Right forelimb (tissue), 1 donor: ENCODE results near the gene KRTAP13-4.

ENCODE experiments used
- DNase-seq: peaks from one replicate; pipeline ENCODE4 v3.0.0-alpha.2; 2018

KRTAP13-4 gene, protein sequence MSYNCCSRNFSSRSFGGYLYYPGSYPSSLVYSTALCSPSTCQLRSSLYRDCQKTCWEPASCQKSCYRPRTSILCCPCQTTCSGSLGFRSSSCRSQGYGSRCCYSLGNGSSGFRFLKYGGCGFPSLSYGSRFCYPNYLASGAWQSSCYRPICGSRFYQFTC

DNA sequence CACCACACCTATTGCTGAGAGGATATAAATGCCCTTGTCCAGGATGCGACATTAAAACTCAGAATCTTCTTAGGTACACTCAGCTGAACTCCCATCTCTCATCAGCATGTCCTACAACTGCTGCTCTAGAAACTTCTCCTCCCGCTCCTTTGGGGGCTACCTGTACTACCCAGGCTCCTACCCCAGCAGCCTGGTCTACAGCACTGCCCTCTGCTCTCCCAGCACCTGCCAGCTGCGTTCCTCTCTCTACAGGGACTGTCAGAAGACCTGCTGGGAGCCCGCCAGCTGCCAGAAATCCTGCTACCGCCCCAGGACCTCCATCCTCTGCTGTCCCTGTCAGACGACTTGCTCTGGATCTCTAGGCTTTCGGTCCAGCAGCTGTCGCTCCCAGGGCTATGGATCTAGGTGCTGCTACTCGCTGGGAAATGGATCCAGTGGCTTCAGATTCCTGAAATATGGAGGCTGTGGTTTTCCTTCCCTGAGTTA is at the start of gene KRTAP13-4:
Gene KRTAP13-4, plus strand, starts transcription at position 51 of the 486 bp plus-strand sequence. Its CDS starts 56 bp downstream, at position 107.
- DNase-seq = no peak

DNA sequence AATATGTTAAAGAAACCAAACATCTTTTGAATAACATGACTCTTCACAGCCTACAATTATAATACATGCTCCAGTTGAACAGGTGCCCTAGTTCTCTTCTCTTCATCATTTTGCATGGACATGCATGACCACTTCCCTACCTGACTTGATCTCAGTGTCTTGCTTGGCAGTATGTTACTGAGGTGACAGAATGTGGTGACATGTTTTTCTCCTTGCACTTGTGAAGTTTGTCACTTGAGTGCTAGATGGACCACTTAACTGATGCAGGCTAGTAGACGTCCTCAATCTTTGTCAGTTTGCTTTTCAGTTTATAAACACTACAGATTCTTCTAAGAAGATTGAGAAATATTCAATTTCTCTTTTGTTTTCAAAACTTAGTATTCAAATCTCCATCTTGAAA is 47.8 kb upstream of the KRTAP13-4 start:
- no peak for DNase-seq

DNA sequence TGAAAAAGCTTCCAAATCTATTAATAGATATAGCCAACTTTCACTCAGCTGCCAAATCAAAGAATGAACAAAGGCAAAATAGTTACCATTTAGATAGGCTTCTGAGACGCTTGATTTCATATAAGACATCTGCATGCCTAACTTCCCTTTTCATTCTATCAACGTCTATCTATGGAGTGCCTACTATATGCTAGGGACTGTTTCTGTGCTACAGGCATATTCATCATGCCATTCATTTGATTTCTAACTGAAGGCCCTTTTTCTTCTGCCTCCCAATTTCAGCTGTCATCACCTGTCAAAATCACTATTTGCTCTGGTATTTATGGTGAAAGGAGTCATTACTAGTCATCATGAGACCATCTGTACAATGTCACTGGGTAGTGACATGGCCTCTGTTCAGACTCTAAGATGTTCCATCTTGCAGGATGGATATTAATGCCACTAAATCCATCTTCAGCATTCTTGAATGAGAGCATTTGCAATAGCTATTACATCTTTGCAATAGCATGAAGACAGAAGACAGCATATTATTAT is 38.5 kb upstream of the KRTAP13-4 start:
- DNase-seq = no peak

DNA sequence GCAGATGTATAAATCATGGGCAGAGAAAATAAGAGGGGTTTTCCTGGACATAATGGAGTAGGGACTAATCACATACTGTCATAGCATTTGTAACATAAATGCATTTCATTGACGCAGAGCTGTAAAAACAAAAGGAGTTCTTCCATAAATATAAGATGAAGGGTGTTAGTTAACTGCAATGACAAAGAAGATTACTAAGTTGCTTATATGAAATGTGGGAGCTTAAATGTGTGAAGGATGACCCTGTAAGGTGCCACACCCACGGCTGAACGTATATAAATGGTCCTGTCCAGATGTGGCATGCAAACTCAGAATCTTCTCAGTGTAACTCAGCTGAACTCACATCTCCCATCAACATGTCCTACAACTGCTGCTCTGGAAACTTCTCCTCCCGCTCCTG is 34.3 kb upstream of the KRTAP13-4 start, which contains the start of gene KRTAP13-1:
Gene KRTAP13-1, plus strand, starts transcription at position 301 of the 400 bp plus-strand sequence. Its CDS starts 56 bp downstream, at position 357.
- DNase-seq = no peak

DNA sequence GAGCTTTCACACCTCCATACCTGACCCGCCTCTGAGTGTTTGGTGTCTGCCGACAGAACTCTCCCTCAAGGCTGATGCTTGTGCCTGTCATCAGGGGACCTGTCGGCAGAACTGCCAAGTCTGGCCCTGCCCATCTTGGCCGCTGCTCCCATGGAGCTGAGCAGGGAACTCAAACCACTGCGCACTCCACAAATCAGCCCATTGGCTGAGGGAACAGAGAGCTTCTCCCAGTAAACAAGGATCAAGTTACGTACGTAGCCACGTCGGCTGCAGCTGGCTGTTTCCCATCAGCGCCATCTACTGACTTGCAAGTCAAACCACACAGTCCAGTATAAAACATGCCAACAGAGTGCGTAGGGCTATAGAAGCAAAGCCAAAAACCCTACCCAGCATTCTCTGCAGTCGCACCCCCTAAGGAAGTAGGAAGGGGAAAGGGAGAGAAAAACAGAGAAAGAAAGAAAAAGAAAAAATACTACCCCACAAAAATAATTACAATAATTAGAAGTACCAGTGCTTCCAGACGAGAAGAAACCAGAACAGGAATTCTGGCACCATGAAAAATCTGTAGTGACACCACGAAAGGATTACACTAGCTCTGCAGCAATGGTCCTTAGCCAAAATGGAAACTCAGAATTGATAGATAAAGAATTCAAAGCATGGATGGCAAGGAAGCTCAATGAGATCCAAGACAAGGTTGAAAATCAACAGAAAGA is 21.1 kb upstream of the KRTAP13-4 start:
- DNase-seq = no peak

DNA sequence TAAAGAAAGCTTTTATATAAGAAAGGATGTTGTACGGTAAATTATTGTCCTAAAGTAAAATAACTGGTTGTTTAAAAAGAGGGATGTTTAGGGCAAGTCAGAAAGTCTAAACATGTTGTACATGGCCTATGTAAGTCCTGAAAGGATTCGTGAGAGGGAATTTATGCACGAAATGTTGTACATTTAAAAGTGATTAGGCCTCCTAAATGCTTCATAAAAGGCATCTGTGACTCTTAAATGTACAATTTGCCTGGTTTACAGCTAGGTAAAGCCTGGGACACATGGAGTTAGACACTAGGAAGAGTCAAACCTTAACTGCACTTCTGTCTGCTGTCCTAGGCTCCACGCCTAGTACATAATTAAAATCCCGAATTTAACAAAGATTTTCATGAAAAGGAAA is 14.0 kb upstream of the KRTAP13-4 start:
- no peak for DNase-seq

DNA sequence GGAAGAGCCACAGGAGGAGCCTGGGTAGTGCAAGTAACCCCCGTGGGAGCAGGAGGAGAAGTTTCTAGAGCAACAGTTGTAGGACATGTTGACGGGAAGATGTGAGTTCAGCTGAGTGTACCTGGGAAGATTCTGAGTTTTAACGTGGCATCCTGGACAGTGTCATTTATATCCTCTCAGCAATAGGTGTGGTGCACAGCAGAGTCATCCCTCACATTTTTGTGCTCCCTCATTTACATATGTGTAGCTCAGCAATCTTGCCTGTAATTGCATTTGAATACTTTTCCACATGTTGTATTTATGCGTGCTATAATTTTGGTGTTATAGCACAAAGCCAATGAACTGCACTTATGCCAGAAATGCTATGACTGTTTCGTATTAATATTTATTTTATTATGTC is 4.2 kb upstream of the KRTAP13-4 start, which contains the start of gene KRTAP13-3:
Gene KRTAP13-3, minus strand, starts transcription at position 101 of the 400 bp plus-strand sequence. Its CDS starts 14 bp downstream, at position 87.
- no peak for DNase-seq

DNA sequence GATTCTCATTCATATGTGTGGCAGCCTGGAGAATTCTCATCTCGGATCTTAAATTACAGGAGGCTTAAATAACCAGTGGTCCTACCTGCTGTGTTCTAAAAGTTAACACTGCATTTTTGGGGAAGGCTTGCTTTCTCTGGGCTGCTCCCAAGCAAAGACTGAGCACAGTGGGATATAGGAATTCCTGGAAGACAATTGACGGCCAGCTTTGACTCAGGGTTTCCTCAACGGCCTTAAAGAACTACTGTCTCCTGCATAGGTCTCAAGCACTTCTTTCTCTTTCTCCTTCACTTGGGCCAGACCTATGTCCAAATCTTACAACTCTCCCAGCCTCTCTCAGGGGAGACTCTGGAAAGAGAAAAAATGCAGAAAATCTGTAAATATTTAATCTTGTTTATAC is 3.3 kb upstream of the KRTAP13-4 start:
- DNase-seq = no peak

DNA sequence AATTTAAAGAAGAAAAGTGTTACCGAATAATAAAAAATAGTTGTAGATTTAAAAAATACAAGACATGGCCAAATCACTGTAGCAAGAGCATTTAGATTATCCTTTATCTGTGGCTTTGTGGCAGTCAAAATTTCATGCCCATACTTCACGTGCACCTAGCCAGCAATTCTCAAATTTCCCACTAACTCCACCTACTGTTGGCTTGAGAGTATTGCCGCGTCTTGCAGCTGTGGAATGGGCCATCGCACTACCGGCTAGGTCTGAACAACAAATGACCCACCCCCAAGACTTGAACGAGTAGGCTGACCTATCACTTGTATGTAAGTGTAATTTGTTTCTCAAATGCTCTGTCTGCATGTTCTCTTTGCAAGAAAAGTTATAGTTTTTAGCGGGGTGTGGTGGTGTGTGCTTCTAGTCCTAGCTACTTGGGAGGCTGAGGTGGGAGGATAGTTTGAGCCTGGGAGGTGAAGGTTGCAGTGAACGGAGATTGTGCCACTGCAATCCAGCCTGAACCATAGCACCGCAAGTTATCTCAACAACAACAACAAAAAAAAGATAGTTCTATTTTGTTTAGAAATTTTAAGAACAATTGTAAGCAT is 4.1 kb downstream of the KRTAP13-4 start:
- DNase-seq = no peak

DNA sequence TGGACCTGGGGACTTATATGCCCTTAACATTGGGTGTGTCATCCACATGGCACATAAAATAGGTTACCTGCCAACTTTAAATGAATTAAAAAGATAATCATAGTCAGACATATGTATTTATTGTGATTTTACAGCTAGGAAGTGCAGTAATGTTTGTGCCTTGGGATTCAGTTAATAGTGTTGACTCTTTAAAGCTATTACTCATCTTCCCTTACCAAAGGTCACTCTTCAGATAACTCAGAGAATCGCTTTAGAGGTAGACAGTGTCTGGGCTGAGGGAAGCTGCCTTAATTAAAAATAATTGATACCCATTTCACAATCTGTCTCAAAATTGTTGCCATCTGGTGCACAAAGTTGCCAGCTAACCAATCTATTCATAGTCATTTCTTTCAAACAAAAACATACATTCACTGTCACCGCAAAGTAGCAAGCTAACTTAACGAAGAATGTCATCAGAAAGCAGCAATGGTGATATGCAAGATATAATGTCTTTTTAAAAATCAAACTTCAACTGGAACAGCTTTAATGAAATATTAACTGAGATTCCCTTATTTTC is 7.1 kb downstream of the KRTAP13-4 start:
- DNase-seq = no peak

DNA sequence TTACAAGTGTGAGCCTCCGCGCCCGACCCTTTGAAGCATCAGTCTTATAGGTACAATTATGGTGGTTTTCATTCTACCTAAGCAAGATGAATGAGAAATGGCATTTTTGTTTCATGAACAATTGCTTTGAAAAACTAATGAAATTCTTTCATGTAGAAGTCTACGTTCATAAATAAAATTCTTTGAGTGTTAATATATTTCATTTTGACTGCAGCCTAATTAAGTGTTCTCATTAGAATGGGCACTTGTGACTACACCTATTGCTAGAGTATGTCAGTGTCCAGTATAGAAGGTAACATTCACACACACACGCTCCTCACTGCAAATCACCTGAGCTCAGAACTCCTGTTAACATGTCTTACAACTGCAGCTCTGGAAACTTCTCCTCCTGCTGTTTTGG is 10.0 kb downstream of the KRTAP13-4 start, which contains the start of gene KRTAP15-1:
Gene KRTAP15-1, plus strand, starts transcription at position 301 of the 400 bp plus-strand sequence. Its CDS starts 53 bp downstream, at position 354.
- no peak for DNase-seq

DNA sequence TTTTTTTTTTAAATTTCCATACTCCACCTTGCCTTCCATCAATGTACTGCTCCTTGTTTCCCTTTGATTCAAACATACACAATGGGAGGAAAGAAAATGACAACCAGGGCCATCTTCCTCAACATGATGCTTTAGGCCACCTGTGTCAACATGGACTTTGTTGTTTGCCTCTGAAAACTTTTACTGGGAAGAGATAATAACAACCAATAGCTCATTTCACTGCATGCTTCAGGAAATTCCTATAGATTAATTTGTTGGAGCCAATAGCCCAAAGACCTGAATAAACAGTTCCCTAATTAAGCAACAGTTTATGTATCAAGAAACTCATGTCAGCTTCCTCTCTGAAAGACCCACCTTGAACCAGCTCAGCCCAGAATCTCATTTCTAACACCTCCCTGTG is 13.2 kb downstream of the KRTAP13-4 start:
- DNase-seq = no peak

DNA sequence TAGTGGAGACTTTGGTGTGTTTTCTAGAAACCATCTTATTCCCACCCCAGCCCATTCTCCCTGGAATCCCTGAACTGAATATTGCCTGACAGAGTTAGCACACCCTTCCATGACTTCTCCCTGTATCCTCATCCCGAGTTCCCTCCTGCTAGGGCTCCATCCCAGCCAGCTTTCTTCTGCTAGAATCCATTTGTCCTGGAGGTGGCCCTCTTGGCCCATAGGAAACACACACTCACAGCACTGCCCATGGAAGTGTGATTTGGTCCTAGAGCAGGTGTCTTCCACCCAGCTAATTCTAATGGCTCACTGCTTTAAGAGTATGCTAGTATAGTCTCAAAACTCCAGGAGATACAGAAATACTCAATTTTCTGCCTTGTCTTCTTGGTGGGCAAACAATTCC is 14.2 kb downstream of the KRTAP13-4 start:
- no peak for DNase-seq

DNA sequence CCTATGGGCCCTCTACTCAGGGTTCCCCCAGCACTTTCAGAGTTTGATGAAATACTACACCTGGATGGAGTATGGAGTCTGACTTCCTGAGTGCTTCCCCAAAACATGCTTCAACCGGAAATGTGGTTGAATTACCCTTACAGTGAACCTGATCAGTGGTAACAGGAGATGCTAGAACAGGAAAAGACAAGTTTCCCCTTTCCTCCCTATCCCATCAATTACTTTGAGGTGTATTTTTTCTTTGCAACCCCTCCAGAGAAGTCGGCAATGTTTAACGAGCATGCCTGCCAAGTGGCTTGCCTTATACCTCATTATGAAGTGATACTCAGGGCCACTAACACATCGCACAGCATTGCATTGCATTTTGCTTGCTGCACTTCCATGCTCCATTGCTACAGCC is 17.0 kb downstream of the KRTAP13-4 start:
- DNase-seq = no peak

DNA sequence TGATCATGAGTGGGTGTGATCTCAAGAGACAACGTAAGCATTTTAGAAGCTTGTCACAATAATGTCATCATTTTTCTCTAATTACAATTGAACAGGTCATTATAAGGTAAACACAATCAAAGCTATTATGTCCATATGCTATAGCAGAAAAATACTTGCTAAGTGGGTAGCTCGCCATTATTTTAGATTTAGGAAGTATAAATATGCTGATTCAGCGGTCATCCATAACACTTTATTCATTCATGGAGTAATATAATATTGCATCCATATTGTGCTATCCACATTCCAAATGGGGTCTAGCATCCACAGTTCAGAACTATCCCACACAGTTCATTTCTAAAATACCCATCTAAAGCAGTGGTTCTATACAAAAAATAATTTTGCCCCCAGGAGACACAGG is 18.5 kb downstream of the KRTAP13-4 start:
- DNase-seq = no peak

DNA sequence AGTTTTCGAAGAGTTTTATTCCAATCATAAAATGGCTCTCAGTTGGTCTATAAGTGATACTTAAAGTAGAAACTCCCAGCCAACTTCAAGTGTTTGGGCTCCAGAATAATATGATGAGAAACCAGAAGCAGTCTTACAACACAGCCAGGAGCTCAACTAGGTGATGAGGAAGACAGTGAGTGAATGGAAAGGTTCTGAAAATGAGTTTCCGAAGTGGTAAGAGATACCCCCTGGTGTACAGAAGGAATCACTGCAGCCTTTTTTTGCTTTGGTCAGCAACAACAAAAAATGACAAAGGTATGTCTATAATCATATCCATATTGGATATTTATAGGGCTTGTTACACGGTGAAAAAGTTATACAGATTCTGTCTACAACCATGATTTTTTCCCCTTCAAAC is 33.7 kb downstream of the KRTAP13-4 start:
- no peak for DNase-seq

DNA sequence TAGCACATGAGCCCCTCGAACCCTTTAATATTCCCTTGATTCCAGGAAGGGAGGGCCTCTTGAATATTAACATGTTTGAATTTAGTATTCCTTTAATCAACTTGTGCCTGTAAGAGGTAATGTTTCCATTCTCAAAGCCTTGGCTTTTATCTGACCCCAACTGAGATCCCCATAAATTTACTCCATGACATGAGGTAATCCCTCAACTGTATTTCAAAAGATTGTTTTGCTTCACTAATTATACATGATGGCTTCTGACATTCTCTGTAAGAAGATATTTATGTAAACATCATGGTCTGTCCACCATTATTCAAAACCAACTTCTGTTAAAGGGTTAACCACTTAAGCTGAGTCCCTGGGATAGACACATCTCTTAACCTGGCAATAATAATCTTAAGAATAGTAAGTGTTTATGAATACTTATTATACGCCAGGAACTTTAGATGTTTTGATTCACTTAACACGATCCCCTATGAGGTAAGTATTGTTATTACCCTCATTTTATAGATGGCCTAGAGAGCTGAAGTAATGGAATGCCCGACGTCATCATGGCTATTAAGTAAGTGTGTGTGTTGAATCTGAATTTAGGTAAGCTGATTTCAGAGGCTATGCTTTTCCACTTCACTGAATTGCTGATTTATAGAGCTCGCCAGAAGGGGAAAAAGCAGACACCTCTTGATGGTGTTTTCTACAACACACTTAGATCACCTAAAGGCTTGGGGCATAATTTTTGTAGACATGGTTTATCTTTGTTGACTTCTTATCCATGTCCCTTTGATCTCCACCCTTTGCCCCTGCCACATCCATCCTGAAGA is 39.1 kb downstream of the KRTAP13-4 start:
- no peak for DNase-seq

DNA sequence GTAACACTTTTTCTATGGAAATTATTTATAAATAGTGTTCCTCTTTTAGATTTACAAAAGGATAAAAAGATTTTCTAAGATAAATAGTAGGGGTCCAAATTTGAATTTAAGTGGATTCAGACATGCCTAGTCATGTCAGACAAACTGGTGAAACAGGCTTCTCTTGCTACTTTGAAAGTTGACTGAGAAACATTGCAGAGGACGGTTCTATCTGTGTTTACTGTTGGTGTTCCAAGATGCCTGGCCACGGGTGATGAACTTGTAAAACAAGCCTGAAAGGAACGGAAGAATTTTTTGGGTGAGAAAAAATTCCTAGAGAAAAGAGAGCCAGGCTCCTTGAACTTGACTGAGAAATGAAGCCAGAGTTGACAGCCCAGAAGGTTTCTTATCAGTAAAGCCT is 48.0 kb downstream of the KRTAP13-4 start:
- no peak for DNase-seq

DNA sequence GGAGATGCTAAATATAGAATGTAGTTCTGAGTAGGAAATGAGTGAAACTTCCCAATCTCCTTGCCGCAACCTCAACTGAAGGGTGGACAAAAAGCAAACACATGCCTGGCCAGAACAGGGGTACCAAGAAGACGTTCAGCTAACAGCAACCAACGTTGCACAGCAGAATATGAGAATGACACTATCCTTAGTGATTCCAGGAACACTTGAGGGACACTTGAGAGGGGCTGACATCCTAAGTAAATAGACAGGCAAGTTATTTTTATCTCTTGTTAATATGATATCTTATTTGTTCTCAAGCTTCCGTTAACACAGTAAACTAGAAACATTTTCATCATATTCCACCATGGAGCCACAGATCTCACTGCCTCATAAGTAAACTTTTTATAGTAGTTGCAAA is 49.2 kb downstream of the KRTAP13-4 start:
- no peak for DNase-seq

DNA sequence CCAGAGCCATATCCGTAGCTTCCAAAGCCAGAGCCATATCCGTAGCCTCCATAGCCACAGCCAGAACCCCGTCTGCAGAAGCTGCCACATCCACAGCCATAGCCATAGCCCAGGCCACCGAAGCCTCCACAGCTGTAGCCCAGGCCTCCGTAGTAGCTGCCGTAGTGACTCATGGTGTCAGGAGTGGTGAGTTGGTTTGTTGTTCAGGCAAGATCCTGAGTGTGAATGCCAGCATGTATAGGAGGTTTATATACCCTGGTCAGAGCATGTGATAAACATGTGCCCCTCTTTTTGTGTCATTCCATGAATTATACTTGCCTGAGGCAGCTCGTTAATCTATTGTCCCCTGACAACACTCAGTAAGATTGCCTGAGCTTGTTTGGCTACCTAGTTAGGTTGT is 50.1 kb downstream of the KRTAP13-4 start, which contains the start of gene KRTAP19-1:
Gene KRTAP19-1, minus strand, starts transcription at position 223 of the 400 bp plus-strand sequence. Its CDS starts 50 bp downstream, at position 173.
- no peak for DNase-seq
